Measurements from ENCODE around the gene PMS2. TPM values are rescaled to one million over a fixed set of nuclear protein-coding genes. Genes with fewer than 3 reads are reported as not detected.

Gene PMS2
- total RNA-seq, 1 experiment from 2014 or later = 22.6 TPM

DNA sequence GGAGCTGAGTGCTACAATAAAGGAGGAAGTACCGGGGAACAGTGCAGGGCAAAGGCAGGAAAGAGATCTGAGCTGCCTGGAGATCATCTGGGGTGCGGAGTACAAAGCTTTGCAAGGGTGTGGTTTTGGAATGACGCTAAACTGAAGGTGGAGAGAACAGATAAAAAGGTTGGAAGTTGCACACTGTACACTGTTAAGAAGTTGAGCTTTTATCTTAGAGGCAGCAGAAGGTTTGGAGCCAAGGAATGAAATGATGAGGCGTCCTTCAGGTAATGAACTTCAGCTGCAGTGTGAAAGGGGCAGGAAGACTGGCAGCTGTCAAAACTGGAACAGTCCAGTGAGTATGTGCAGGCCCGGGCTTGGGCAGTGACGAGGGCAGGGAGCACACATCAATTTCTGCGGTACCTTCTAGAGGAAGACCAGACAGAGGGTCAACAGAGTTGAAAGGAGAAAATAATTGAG lies 15.2 kb upstream of the PMS2 start:
- Histone ChIP-seq H3K4me3 (ENCODE audit: low read depth, low read length) (no peak overlapping the region), H3K27me3 (replicated peaks; ENCODE audit: control insufficient read depth, insufficient read depth, low read length) (no peaks in the 10 kb centered on the region), H3K4me1 (peaks cover 20% of the 10 kb centered on the region), H3K9me3 (no peaks in the 10 kb centered on the region), H3K36me3 (ENCODE audit: control insufficient read depth, insufficient read depth, low read length) (peaks cover 2% of the 10 kb centered on the region)
- CTCF ChIA-PET = no interaction called here
- no peaks in the 10 kb centered on the region for H3K27me3 Mint-ChIP-seq (ENCODE audit: insufficient read depth, unreplicated experiment)
- H3K36me3 Mint-ChIP-seq (ENCODE audit: insufficient read depth, unreplicated experiment) = peaks cover 100% of the 10 kb centered on the region
- no peak overlapping the region for H3K4me3 Mint-ChIP-seq (ENCODE audit: unreplicated experiment)
- DNase-seq = no peak
- TF ChIP-seq, protein P1, sequence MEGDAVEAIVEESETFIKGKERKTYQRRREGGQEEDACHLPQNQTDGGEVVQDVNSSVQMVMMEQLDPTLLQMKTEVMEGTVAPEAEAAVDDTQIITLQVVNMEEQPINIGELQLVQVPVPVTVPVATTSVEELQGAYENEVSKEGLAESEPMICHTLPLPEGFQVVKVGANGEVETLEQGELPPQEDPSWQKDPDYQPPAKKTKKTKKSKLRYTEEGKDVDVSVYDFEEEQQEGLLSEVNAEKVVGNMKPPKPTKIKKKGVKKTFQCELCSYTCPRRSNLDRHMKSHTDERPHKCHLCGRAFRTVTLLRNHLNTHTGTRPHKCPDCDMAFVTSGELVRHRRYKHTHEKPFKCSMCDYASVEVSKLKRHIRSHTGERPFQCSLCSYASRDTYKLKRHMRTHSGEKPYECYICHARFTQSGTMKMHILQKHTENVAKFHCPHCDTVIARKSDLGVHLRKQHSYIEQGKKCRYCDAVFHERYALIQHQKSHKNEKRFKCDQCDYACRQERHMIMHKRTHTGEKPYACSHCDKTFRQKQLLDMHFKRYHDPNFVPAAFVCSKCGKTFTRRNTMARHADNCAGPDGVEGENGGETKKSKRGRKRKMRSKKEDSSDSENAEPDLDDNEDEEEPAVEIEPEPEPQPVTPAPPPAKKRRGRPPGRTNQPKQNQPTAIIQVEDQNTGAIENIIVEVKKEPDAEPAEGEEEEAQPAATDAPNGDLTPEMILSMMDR (IDR thresholded peaks at IDR 0.05; ENCODE audit: insufficient read depth in 1 of 2, low read depth in 1 of 2, low read length in 1 of 2, severe bottlenecking in 1 of 2, unreplicated experiment in 1 of 2) = no peak
- peak overlapping the region; percentile 9 for H3K27ac Mint-ChIP-seq (ENCODE audit: unreplicated experiment)
- BruUV-seq (replicated peaks) = TSS peak; percentile 82
- POLR2A ChIA-PET = no interaction called here
- H3K4me1 Mint-ChIP-seq (ENCODE audit: low read depth, unreplicated experiment) = peaks cover 25% of the 10 kb centered on the region
- intact Hi-C loops (cut with micrococcal nuclease; ENCODE audit: unreplicated experiment) = no loop called here
- H3K9me3 Mint-ChIP-seq (ENCODE audit: unreplicated experiment) = no peaks in the 10 kb centered on the region

DNA sequence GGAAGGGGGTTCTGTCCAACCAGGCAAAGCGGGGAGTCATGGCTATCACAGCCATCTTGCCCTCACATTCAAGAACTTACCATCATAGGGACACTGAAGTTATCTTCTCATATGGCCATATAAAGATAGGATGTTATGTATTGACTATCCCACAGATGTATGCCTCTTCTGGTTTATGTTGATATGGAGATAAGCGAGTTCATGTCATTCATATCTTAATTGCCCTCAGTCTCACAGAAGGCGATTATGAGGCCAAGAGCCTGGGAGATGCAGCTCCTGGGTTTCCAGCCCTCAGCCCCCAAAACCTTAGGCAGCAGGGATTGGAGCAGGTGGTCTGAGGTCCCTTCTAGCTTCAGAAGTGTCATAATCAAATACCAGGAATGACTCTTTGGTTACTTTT lies 13.9 kb upstream of the PMS2 start:
- CTCF ChIA-PET = interaction anchor here (0.9 kb wide), 1 partner anchor 27 kb away, joined by 4 read pairs; no protein-coding TSS in a partner anchor

DNA sequence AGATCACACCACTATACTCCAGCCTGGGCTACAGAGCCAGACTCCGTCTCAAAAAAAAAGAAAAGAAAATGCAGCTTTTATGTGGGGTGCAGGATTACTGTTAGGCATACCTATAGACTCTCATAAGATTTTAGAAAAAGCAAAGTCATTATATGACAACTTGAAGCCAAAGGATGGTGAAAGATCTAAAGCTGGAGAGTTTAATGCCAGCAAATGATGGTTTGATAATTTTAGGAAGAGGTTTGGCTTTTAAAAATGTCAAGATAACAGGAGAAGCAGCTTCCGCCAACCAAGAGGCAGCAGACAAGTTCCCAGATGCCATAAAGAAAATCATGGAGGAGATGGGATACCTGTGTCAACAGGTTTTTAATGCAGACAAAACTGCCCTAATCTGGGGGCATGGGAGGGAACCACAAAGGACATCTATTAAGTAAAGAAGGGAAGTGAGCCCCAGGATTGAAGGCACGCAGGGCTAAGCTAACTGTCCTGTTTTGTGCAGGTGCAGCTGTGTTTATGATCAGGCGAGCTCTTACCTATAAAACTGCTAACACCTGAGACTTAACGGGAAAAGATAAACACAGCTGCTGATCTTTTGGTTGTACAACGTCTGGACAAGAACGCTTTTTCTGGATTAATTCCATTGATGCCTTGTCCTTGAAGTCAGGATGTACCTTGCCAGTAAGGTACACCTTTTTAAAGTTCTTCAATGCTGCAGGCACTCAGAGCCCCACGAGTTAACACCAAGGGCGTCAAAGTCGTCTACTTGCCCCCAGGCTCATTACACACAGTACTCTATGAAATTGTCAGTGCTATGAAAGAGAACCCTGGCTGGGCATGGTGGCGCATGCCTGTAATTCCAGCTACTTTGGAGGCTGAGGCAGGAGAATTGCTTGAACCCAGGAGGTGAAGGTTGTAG lies 11.8 kb upstream of the PMS2 start:
- no peaks in the 10 kb centered on the region for H3K27me3 Mint-ChIP-seq (ENCODE audit: insufficient read depth, unreplicated experiment)
- H3K4me1 Mint-ChIP-seq (ENCODE audit: low read depth, unreplicated experiment) = peaks cover 28% of the 10 kb centered on the region

More for the DNA sequence above, 13.9 kb upstream of the PMS2 start:
- H3K27me3 ChIP-seq (replicated peaks; ENCODE audit: control insufficient read depth, insufficient read depth, low read length) = no peaks in the 10 kb centered on the region
- no TSS peak for BruUV-seq (replicated peaks)
- POLR2A ChIA-PET = no interaction called here
- DNase-seq = no peak
- peaks cover 28% of the 10 kb centered on the region for H3K4me1 Mint-ChIP-seq (ENCODE audit: low read depth, unreplicated experiment)
- no peaks in the 10 kb centered on the region for H3K27me3 Mint-ChIP-seq (ENCODE audit: insufficient read depth, unreplicated experiment)
- H3K27ac Mint-ChIP-seq (ENCODE audit: unreplicated experiment) = no peak overlapping the region
- H3K36me3 ChIP-seq (ENCODE audit: control insufficient read depth, insufficient read depth, low read length) = peaks cover 3% of the 10 kb centered on the region
- no peak overlapping the region for H3K4me3 ChIP-seq (ENCODE audit: low read depth, low read length)
- TF ChIP-seq, protein P1 (IDR thresholded peaks at IDR 0.05; ENCODE audit: insufficient read depth in 1 of 2, low read depth in 1 of 2, low read length in 1 of 2, severe bottlenecking in 1 of 2, unreplicated experiment in 1 of 2) = no peak
- peaks cover 100% of the 10 kb centered on the region for H3K36me3 Mint-ChIP-seq (ENCODE audit: insufficient read depth, unreplicated experiment)
- intact Hi-C loops (cut with micrococcal nuclease; ENCODE audit: unreplicated experiment) = no loop called here
- no peak overlapping the region for H3K4me3 Mint-ChIP-seq (ENCODE audit: unreplicated experiment)
- peaks cover 21% of the 10 kb centered on the region for H3K4me1 ChIP-seq
- no peaks in the 10 kb centered on the region for H3K9me3 Mint-ChIP-seq (ENCODE audit: unreplicated experiment)
- no peaks in the 10 kb centered on the region for H3K9me3 ChIP-seq

More for the DNA sequence above, 11.8 kb upstream of the PMS2 start:
- H3K9me3 ChIP-seq = no peaks in the 10 kb centered on the region
- no peak overlapping the region for H3K4me3 Mint-ChIP-seq (ENCODE audit: unreplicated experiment)
- H3K36me3 Mint-ChIP-seq (ENCODE audit: insufficient read depth, unreplicated experiment) = peaks cover 100% of the 10 kb centered on the region
- intact Hi-C loops (cut with micrococcal nuclease; ENCODE audit: unreplicated experiment) = no loop called here
- H3K27ac Mint-ChIP-seq (ENCODE audit: unreplicated experiment) = peak overlapping the region; percentile 47
- DNase-seq = no peak
- H3K4me1 ChIP-seq = peaks cover 21% of the 10 kb centered on the region
- TF ChIP-seq, protein P1 (IDR thresholded peaks at IDR 0.05; ENCODE audit: insufficient read depth in 1 of 2, low read depth in 1 of 2, low read length in 1 of 2, severe bottlenecking in 1 of 2, unreplicated experiment in 1 of 2) = no peak
- H3K4me3 ChIP-seq (ENCODE audit: low read depth, low read length) = no peak overlapping the region
- CTCF ChIA-PET = interaction anchor here (0.6 to 1.2 kb wide), 2 partner anchors 19 to 23 kb away, joined by 3 to 5 read pairs; no protein-coding TSS in a partner anchor
- POLR2A ChIA-PET = interaction anchor here (0.5 to 1.5 kb wide), 5 partner anchors 8 to 464 kb away, joined by 3 to 7 read pairs (median 5); partner anchors contain the start of genes AIMP2 and PMS2
- H3K36me3 ChIP-seq (ENCODE audit: control insufficient read depth, insufficient read depth, low read length) = peaks cover 3% of the 10 kb centered on the region; the same call in 1 of the 2 replicates
- no peaks in the 10 kb centered on the region for H3K27me3 ChIP-seq (replicated peaks; ENCODE audit: control insufficient read depth, insufficient read depth, low read length)
- no TSS peak for BruUV-seq (replicated peaks)
- H3K9me3 Mint-ChIP-seq (ENCODE audit: unreplicated experiment) = no peaks in the 10 kb centered on the region
